HEK293T (cell line): Measurements from ENCODE around the gene CDYL2.

Experiments
- BHLHE40 ChIP-seq: fragments of 450-650 bp; IDR thresholded peaks from 2 replicates; pipeline ENCODE4 v1.6.1; 2016; ENCODE audit warnings: mild to moderate bottlenecking, moderate library complexity, borderline replicate concordance
- CTBP1 ChIP-seq: fragments of 450-650 bp; IDR thresholded peaks from 2 replicates; pipeline ENCODE4 v1.6.1; 2016; ENCODE audit warnings: borderline replicate concordance
- ELF4 ChIP-seq: fragments of 450-650 bp; IDR thresholded peaks from 2 replicates; pipeline ENCODE4 v1.6.1; 2017; ENCODE audit warnings: antibody characterized with exemption
- FOXA1 ChIP-seq: fragments of 450-650 bp; IDR thresholded peaks from 2 replicates; pipeline ENCODE4 v1.6.1; 2016; ENCODE audit warnings: mild to moderate bottlenecking
- FOXK2 ChIP-seq: fragments of 450-650 bp; IDR thresholded peaks from 2 replicates; pipeline ENCODE4 v1.6.1; 2016; ENCODE audit warnings: mild to moderate bottlenecking
- FOXM1 ChIP-seq: fragments of 450-650 bp; IDR thresholded peaks from 2 replicates; pipeline ENCODE4 v1.6.1; 2017; ENCODE audit warnings: mild to moderate bottlenecking, borderline replicate concordance
- HDGF ChIP-seq: fragments of 450-650 bp; IDR thresholded peaks from 2 replicates; pipeline ENCODE4 v1.6.1; 2017; ENCODE audit warnings: antibody characterized with exemption, borderline replicate concordance
- NFRKB ChIP-seq: fragments of 450-650 bp; IDR thresholded peaks from 2 replicates; pipeline ENCODE4 v1.6.1; 2016; ENCODE audit warnings: mild to moderate bottlenecking, moderate library complexity
- SP1 ChIP-seq: fragments of 450-650 bp; IDR thresholded peaks from 2 replicates; pipeline ENCODE4 v1.6.1; 2017
- SUZ12 ChIP-seq: fragments of 450-650 bp; IDR thresholded peaks from 2 replicates; pipeline ENCODE4 v1.6.1; 2016; ENCODE audit warnings: mild to moderate bottlenecking
- TARDBP ChIP-seq: fragments of 450-650 bp; IDR thresholded peaks from 2 replicates; pipeline ENCODE4 v1.6.1; 2016
- ZNF384 ChIP-seq: fragments of 450-650 bp; IDR thresholded peaks from 2 replicates; pipeline ENCODE4 v1.6.1; 2016
- TF ChIP-seq, protein P1 (sequence below): fragments of 450-650 bp; IDR thresholded peaks from 2 replicates; pipeline ENCODE4 v1.6.1; 2016

DNA sequence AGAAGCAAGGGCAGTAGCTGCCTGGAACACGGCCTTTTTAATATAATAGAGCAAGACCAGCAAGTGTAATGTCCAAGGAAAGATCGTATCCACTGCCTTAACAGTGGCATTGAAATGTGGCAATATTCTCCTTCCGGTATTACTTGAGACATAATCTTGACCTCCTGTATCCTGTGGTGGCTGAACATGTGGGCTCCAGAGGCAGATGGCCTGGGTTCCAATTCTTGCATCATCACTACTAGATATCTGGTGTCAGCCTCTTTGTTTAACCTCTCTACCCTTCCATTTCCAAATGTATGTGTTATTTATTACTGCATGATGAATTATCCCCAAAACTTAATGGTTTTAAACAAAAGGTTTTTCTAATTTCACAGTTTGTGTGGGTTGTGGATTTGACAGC is 3.5 kb upstream of the CDYL2 start:
- TF ChIP-seq FOXK2 (no peak), BHLHE40 (no peak), FOXA1 (no peak), SP1 (no peak), SUZ12 (no peak), HDGF (no peak), FOXM1 (no peak), NFRKB (no peak), CTBP1 (no peak), ZNF384 (no peak), ELF4 (no peak), TARDBP (no peak)
- TF ChIP-seq, protein P1, sequence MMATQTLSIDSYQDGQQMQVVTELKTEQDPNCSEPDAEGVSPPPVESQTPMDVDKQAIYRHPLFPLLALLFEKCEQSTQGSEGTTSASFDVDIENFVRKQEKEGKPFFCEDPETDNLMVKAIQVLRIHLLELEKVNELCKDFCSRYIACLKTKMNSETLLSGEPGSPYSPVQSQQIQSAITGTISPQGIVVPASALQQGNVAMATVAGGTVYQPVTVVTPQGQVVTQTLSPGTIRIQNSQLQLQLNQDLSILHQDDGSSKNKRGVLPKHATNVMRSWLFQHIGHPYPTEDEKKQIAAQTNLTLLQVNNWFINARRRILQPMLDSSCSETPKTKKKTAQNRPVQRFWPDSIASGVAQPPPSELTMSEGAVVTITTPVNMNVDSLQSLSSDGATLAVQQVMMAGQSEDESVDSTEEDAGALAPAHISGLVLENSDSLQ: no peak
